ENCODE measurements around the gene MRPL43.
"Not testable (repeated sequence)": the region's sequence is repeated elsewhere in the genome, so short reads cannot be mapped to it uniquely, and the experiment has no call there.

The MRPL43 gene

GRCh38 chr10:100982916-100983830, 4.1 kb downstream of the MRPL43 start:
- no peak for DNase-seq (ENCODE audit: low read depth)

- no peak for DNase-seq (ENCODE audit: low read depth)
Observed at GRCh38 chr10:100981178-100981772, 6.0 kb downstream of the MRPL43 start.

- DNase-seq (ENCODE audit: low read depth): no peak
Observed at GRCh38 chr10:100980711-100981110, 6.6 kb downstream of the MRPL43 start.

- no peak for DNase-seq (ENCODE audit: low read depth)
Observed at GRCh38 chr10:100980311-100980710, 7.0 kb downstream of the MRPL43 start.

- no peak for DNase-seq (ENCODE audit: low read depth)
Observed at GRCh38 chr10:100979791-100980272, 7.5 kb downstream of the MRPL43 start.

GRCh38 chr10:100978901-100979195, 8.4 kb downstream of the MRPL43 start:
- no peak for DNase-seq (ENCODE audit: low read depth)

GRCh38 chr10:100978121-100978900, 9.0 kb downstream of the MRPL43 start:
- DNase-seq (ENCODE audit: low read depth): no peak

- no peak for DNase-seq (ENCODE audit: low read depth)
Observed at GRCh38 chr10:100977436-100977835, 9.9 kb downstream of the MRPL43 start.

- DNase-seq (ENCODE audit: low read depth): no peak
Observed at GRCh38 chr10:100976906-100977305, 10.4 kb downstream of the MRPL43 start.

GRCh38 chr10:100975397-100975796, 11.9 kb downstream of the MRPL43 start:
- DNase-seq (ENCODE audit: low read depth): not testable (repeated sequence)

- no peak for DNase-seq (ENCODE audit: low read depth)
Observed at GRCh38 chr10:100972904-100973535, 14.3 kb downstream of the MRPL43 start.

GRCh38 chr10:100972115-100972903, 15.0 kb downstream of the MRPL43 start:
- DNase-seq (ENCODE audit: low read depth): no peak

GRCh38 chr10:100970914-100971811, 16.1 kb downstream of the MRPL43 start:
- no peak for DNase-seq (ENCODE audit: low read depth)

GRCh38 chr10:100970076-100970913, 17.0 kb downstream of the MRPL43 start:
- DNase-seq (ENCODE audit: low read depth): no peak

- DNase-seq (ENCODE audit: low read depth): peak; percentile 24
Observed at GRCh38 chr10:100969187-100970075, 17.9 kb downstream of the MRPL43 start, which contains the start of gene SEMA4G. TSS of gene SEMA4G (plus strand) at chr10:100969504. CDS start at chr10:100972913, 3,409 bp downstream.

- no peak for DNase-seq (ENCODE audit: low read depth)
Observed at GRCh38 chr10:100968863-100969186, 18.5 kb downstream of the MRPL43 start.

GRCh38 chr10:100968062-100968736, 19.1 kb downstream of the MRPL43 start:
- DNase-seq (ENCODE audit: low read depth): no peak

GRCh38 chr10:100967332-100967731, 20.0 kb downstream of the MRPL43 start:
- DNase-seq (ENCODE audit: low read depth): no peak
